GM23248 (cell line): Measurements from ENCODE around the gene LRGUK.

Source experiments
- EZH2 ChIP-seq: fragments of 200-600 bp; sonication (generic); IDR thresholded peaks from 2 replicates; pipeline ENCODE4 v1.6.1; 2018; ENCODE audit warnings: antibody characterized with exemption, mild to moderate bottlenecking; ENCODE audit not compliant: insufficient read depth, poor library complexity, severe bottlenecking
- EZH2phosphoT487 ChIP-seq: fragments of 200-600 bp; sonication (generic); IDR thresholded peaks from 2 replicates; pipeline ENCODE4 v1.6.1; 2018; ENCODE audit warnings: antibody characterized with exemption, moderate library complexity, mild to moderate bottlenecking, low read depth; ENCODE audit not compliant: insufficient read depth

DNA sequence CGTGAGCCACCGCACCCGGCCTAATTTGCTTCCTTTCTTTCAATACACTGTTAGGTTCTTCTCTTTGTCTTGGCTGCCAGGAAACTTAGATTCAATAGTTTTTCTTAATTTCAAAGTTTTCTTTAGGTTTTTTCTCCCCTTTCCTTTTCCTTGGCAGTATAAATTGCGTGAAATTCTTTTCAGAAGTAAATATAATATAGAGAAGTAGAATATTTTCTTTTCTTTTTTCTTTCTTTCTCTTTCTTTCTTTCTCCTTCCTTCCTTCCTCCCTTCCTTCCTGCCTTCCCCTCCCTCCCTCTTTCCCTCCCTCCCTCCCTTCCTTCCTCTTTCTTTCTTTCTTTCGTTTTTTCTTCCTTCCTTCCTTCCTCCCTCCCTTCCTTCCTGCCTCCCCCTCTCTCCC, 1.7 kb downstream of the LRGUK start:
- TF ChIP-seq EZH2, result no peak
- no peak for TF ChIP-seq EZH2phosphoT487
